ENCODE measurements around the gene MYLK.

- TF ChIP-seq, protein P1, sequence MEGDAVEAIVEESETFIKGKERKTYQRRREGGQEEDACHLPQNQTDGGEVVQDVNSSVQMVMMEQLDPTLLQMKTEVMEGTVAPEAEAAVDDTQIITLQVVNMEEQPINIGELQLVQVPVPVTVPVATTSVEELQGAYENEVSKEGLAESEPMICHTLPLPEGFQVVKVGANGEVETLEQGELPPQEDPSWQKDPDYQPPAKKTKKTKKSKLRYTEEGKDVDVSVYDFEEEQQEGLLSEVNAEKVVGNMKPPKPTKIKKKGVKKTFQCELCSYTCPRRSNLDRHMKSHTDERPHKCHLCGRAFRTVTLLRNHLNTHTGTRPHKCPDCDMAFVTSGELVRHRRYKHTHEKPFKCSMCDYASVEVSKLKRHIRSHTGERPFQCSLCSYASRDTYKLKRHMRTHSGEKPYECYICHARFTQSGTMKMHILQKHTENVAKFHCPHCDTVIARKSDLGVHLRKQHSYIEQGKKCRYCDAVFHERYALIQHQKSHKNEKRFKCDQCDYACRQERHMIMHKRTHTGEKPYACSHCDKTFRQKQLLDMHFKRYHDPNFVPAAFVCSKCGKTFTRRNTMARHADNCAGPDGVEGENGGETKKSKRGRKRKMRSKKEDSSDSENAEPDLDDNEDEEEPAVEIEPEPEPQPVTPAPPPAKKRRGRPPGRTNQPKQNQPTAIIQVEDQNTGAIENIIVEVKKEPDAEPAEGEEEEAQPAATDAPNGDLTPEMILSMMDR (optimal IDR thresholded peaks at IDR 0.05 in 1 of 3, IDR thresholded peaks at IDR 0.05 in 1 of 3, conservative IDR thresholded peaks at IDR 0.05 in 1 of 3; ENCODE audit: extremely low read depth in 1 of 3, insufficient read depth in 2 of 3, low read length in 3 of 3) = no peak
- no peak for TF ChIP-seq EZH2 (IDR thresholded peaks at IDR 0.05; ENCODE audit: low read length)
Measured at GRCh38 chr3:123610331-123610730, 273.8 kb downstream of the MYLK start.

Data from keratinocyte (primary cell).